GM12873 (cell line): ENCODE data around the gene DOCK2.

ENCODE experiments used
- CTCF ChIP-seq: IDR thresholded peaks from 2 replicates; pipeline ENCODE4 v1.5.1; 2012; ENCODE audit warnings: low read depth, mild to moderate bottlenecking, moderate library complexity, low read length, control low read depth; ENCODE audit not compliant: insufficient read depth; ENCODE audit errors: missing control alignments

The DOCK2 gene

GRCh38 chr5:169848271-169848670 is 211.2 kb downstream of the DOCK2 start:
- TF ChIP-seq CTCF, result no peak

GRCh38 chr5:169848792-169849191 is 211.7 kb downstream of the DOCK2 start:
- TF ChIP-seq CTCF, result no peak

GRCh38 chr5:169850409-169850808 is 213.3 kb downstream of the DOCK2 start:
- TF ChIP-seq CTCF, result peak; percentile 36

- no peak for TF ChIP-seq CTCF
Measured at GRCh38 chr5:169851321-169851850, 214.3 kb downstream of the DOCK2 start.

GRCh38 chr5:169856571-169856970 is 219.5 kb downstream of the DOCK2 start:
- TF ChIP-seq CTCF, result no peak

GRCh38 chr5:169860585-169860984 is 223.5 kb downstream of the DOCK2 start:
- TF ChIP-seq CTCF, result no peak

GRCh38 chr5:169861433-169861832 is 224.4 kb downstream of the DOCK2 start:
- TF ChIP-seq CTCF, result no peak
